NCI-H2196 treated with DMSO at 0.1 percent for 48 hours (cell line): ENCODE measurements around the gene TFAP2D.

Source experiments
- DNase-seq: peaks from one replicate; lab custom pipeline; 2025; ENCODE audit not compliant: unreplicated experiment; lab: John Stamatoyannopoulos, UW

The TFAP2D gene

DNA sequence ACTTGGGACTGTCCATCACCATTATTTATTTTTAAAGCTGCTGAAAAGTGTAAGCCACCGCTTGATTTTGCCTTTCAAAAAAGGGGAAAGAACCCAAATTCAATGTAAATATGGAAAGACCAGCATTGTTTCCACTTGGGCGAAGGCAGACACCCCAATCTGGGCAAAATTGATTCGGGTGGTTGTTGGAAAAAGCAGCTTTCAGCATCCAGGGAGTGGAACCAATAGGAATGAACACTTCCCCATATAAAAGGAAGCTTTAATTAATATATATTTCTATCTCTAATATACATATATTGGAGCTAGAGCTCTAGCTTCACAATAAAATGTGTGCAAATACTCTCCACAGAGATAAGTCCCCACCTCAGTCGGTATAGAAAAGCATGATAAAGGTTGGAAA is at the start of gene TFAP2D:
Gene TFAP2D (plus strand): TSS at position 301 of the 400 bp plus-strand sequence. CDS start 530 bp downstream, outside the sequence.
- no peak for DNase-seq

DNA sequence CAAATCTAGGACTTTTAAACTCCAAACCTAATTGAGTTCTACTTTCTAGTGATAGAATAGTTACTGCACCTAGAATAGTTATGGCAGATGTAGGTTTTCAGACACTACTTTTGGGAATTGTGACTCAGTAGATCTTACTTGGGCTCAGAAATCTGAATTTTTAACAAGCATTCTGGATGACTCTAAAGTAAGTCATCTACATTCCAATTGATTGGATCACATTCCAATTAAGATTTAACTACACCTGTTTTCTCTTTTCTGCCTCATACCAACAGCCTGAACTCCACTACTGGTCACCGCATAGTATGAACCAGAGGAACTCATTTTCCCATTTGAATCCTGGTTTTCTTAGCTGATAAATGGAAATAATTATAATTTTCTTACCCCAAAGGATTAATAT is 49.5 kb upstream of the TFAP2D start:
- DNase-seq, result no peak

DNA sequence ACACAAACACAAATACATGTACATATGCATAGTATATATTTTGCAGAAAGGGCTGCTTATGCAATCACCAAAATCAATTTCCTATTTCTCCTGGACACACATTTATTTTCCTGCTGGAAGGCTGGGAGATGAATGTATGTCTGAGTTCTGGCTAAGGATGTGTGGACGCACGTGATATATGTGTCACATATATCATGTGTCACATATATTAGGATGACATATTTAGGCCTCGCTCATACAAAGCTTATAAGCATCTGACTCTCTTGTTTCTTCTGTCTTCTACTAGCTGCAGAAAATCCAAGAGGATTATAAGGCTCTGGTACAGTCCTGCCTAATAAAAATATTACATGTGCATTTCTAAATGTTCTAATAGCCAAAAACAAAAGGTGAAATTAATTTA is 47.2 kb upstream of the TFAP2D start:
- no peak for DNase-seq

DNA sequence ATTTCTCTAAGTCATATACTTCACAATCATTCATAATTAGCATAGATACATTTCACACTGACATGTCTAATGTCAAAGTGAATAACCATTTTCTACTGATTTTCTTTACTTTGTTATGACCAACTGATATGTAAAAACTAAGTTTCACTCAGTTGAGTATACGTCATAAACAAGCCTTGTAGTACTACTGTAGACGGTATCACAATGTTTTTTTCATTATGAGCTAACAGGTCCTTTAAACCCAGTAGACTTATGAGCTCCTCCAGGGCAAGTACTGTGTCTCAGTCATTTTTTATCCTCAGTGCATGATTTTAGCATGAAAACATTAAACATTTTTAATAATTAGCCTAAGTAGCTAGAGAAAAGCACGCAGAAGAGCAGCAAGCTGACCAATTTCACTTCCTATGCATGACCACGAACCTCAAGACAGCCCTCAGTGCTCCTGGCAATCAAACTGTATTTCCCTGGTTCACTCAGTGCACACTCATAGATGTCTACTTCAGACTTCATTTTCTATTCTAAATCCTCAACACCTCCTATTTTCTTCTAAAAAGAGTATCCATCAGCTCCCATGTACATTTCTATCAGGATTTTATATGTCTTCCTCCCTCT is 32.0 kb upstream of the TFAP2D start:
- no peak for DNase-seq

DNA sequence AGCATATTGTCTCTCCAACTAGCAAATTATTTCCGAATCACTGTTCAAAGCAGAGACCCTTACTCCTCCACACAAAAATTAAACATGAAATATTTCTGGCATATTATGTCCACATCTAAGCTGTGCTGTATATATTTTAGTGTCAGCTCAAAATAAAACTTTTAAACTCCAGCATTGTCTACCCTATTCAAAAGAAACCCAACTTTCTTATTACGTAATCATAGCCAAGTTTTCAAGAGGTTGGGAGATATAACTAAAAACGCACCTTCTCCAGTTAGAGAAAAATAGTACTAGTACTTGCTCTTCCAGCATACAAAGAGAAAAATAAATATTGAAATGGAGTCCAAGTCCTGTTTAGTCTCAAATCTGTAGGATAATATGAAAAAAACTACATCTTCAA is 24.1 kb upstream of the TFAP2D start:
- no peak for DNase-seq

DNA sequence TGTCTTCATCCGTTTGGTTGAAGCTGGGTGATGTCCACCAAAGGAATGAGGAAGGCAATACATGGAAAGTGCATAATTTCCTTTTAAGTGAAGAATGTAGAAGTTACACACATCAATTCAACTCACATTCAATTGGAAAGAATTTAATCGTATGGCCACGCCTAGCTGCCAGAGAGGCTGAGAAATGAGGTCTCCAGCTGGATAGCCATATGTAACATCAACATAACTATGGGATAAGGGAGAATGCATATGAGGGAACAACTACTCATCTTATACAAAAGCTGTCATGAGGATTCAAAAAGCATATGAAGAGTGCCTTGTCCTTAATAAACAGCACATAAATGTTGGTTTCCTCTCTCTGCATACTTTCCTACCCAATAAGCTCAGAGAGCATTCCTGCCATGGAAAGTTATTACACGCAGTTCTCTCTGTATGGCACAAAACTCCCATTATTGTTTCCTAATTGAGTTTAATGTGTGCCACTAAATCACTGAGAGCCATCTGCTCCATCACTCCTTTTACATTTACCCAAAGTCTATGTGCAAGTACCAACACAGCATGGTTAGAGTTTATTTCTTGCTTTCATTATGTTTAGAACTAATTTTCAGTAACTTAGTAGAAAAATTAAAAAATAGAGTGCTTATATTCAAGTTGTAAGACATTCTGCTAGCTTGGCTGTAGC is 21.4 kb upstream of the TFAP2D start:
- no peak for DNase-seq

DNA sequence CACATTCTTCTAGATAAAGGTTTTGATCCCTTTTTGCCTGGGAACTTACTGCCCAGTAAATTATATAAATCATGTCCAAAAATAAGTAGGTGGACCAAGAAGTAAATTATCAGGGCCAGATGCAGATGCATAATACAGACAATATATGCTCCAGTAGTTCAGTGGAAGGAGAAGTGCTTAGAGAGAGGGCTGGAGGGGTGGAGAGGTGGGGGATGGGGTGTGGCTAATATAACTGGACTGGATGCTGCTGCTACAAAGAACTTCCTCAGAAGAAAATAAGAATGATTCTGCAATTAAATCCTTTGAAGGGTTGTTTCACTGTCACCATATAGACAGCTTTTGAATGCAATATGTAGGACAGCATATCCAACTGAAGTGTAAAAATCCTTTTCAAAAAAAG is 14.8 kb upstream of the TFAP2D start:
- DNase-seq, result no peak

DNA sequence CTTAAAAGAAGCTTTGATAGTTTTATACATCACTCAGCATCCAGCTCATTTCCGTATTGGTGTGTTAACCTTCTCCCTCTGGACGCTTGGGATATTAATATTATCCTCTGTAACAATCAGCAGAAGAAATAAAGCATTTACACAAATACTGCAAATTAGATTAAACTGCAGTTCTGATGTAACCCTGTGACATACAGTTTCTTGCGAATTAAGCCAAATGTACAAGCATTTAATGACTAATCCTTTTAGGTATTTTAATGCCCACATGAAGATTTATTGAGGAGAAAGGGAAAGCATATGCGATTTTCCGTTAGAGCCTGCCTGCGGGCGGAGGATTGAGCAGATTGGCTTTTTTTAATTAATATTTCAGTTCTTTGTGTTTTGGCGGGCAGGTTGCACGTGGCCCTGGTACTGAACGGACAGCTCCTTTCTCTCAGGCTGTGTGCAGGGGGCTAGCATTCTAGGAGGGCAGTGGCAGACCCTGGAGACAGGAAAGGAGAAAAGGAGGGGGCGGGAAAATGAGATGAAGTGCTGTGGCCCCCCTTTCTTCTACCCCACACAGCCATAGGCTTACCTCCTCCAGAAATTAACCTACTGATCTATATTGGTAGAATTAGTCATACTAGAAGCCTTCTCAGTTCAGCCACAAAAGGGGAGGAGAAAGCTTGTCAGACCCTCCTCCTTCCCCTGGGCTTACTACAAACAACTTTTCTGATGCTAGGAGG is 14.1 kb upstream of the TFAP2D start:
- DNase-seq, result no peak

DNA sequence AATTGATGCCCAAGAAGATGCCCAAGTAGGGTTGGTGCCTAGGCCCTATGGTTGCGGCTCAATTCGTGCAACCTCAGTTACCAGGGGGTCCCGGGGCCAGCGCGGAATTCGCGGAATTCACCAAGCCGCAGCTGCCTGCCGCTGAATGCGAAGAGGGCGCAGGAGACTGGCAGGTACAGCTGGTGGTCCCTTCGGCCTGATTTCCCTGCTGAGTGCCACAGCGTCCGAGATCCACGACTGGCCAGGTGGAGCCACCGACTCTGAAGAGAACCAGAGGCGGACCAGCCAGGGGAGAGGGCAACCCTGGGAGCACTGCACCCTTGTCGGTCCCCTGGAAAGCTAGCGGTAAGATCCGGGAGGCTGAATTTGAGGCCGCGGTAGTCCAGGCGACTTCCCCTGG is 6.8 kb upstream of the TFAP2D start:
- no peak for DNase-seq

DNA sequence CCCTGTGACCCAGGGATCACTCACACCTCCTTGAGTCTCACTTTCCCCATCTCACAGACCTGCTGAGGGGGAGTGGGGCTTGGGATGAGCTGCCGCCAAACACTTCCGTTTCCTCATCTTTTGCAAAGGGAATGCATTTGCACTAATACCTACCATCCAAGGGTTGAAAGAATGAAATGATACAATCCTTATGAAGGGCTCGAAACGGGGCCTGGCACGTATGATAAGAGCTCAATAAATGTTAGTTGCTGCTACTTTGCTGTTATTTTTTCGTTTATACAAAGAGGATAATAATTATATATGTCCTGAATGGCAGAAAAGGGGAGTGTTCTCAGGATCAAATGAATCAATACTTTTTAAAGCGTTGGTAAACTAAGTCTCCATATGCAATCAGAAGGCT is 6.1 kb upstream of the TFAP2D start:
- no peak for DNase-seq

DNA sequence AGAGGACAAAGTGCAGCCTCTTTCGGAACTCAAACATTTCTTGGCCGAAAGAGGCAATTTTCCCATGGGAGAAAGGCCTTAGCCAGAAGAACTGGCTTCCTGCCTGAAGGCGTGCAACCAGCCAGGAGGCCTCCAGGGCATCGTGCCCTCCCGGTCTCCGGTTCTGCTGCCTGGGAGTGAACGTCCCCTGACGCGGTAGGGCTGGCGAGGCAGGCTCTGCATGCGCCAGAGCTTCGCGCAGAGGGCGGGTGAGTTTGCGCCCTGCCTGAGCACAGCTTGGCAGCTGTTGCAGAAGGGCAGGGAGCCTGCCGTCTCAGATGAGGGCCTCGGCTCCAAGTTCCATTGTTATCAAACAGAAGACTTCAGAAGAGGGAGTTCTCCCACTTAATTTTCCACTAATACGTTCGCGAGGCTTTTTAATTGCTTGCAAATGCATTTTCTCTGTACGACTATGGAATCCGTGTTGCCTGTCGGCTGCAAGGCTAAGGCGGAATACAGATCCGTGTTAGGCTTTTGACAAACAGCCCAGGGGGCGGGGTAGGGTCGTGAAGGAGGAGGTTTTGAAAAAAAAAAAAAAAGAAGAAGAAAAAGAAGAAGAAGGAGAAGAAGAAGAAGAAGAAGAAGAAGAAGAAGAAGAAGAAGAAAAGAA is 5.5 kb upstream of the TFAP2D start:
- DNase-seq, result no peak

DNA sequence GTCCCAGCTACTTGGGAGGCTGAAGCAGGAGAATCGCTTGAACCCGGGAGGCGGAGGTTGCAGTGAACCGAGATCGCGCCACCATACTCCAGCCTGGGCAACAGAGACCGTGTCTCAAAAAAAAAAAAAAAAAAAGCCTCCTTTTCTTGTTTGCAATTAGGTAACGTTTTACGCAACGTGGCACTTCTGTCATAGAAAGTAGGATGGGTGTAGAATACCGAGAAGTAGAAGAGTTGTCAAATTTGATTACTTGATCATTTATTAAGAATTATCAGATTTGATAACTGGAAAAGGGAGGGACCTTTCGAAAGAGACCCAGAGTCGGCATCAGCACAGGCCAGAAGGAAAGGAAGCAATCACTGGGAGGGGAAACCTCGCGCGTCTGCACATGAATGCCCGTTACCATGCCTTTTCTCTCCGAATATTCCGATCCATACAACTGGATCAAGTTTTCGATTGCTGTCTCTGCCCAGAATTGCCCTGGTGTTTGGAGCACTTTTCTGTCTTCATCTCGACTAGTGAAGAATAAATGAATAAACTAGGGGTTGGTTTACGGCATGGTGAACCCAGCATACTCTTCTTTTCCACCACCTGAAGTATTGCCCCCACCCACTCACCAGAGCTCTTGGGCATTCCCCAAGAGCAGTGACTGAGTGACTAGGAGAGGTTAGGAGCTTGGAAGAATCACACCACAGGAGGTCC is 4.5 kb upstream of the TFAP2D start:
- no peak for DNase-seq

DNA sequence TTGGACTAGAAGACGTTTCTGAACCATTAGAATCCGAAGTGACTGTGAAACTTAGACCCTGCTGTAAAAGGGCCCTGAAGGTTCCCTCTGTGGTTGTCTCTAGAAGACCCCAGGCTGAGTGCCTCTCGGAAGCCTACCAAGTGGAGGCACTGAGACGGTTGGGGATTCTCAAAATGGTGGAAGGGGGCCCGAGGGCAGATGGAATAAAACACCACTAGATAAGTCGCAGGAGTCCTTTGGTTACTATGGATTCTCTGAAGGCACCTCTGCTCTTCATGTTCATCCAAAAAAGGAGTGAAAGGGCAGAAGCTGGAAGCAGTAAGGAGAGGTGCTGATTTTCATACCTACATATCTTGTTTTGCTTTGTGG is 4.0 kb upstream of the TFAP2D start:
- DNase-seq, result no peak

DNA sequence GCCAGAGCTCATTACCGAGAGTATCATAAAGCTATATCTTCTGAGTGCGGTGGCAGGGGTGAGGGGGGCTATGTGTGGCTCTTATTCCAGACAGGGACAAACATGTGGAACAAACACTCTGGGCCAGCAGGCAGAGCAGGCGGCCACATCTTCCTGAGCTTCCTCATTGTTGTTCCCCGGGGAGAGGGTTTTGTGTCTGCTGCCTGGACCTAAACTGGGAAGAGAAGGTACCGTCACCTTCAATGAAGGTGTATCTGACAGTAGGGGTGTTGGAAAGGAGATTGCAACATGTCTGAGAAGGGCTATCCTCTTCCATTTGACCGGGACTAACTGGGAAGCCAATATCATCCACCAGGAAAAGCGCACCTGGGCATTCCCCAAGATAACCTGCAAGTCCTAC is 1.6 kb upstream of the TFAP2D start:
- DNase-seq, result no peak

DNA sequence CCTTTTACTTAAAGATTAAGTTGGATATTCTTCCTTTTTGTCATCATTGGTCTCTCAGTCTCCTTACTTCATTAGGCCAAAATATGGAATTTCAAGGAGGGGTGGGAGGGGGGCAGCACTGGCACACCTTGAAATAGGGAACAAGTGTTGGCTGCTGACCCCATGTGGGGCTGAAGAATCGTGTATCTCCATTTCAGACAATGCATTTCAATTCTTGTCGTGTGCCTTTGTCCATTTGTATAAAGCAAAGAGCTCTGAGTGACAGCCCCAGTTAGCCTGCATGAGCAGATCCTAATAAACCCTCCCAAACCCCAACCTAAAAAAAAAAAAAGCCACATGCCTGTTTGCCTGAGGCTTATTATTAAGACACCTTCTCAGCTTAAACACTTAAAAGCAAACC is 1.0 kb upstream of the TFAP2D start:
- no peak for DNase-seq

DNA sequence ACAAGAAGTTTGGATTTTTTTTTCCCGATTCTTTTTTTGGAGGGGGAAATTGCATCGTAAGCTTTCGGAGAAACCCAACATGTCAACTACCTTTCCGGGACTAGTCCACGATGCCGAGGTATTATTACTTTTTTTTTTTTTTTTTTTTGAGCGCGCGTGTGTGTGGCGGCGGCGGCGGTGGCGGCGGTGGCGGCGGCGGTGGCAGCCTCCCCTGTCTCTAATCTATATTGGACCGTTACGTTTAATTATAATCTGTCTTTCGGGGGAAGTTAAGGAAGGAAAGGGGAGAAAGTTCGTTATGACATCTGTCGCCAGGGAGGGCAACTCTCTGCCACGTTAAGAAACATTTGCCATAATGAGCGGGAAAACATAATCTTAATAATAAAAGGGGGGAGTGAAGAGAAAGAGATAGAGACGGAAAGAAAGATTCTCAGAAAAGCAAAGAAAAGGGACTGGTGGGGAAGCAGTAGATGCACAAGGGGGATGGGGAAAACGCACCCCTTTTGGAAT is 706 bp downstream of the TFAP2D start:
- no peak for DNase-seq

DNA sequence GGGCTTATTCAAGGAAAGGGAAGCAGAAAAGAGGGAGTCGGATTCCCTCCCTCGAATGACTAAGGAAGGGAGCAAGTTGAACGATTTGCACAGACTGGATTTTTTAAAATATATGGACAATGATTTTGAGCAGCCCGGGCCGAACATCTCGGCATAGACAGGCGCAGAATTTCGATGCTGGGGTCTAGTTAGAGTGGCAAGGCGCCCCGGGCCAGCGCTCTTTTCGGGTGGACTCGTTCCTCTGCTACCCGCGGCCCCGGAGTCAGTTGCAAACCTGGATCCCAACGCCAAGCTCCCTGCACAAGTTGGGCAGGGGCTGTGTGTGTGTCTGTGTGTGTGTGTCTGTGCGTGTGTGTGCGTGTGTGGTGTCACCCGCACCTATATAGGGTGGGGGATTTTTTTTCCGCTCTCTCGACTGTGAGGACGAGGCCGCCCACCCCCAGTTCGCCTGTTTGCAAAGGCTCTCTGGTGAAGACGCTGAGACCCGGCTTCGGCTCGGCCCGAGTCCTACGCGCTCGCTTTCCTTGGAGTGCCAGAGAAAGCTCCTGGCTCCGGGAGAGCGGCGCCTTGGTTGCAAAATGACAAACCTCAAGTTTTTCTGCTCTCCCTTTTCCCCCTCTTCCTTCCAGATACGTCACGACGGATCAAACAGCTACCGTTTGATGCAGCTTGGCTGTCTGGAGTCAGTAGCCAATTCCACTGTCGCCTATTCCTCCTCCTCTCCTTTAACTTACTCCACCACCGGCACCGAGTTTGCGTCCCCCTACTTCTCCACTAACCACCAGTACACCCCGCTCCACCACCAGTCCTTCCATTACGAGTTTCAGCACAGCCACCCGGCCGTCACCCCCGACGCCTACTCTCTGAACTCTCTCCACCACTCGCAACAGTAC is 1.4 kb downstream of the TFAP2D start:
- DNase-seq, result no peak

DNA sequence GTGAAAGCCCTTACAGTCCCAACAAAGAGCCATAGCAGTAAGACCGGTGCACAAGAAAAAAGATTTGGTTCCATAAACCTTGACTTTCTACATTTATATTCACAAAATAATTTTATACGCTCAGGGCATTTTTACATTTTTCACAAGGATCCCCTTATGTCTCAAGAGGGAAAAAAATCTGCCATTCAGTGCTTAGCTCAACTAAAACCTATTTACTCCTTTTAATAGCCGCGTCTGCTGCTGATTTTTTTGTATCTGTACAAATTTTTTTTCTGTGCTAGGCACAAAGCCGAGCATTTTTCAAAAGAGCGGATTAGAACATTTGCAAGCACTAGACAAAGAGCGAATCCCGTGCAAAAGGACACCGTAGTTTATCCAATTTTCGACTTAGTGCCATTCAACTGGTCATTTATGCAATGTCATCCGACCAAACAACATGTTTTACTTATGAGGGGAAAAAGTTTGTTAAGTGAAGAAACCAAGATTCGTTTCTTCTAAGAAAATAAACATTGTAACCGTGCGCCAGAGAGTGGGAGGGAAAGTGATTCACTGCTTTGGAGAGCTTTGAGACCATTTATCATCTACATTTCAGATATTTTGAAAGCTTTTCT is 3.7 kb downstream of the TFAP2D start:
- no peak for DNase-seq

DNA sequence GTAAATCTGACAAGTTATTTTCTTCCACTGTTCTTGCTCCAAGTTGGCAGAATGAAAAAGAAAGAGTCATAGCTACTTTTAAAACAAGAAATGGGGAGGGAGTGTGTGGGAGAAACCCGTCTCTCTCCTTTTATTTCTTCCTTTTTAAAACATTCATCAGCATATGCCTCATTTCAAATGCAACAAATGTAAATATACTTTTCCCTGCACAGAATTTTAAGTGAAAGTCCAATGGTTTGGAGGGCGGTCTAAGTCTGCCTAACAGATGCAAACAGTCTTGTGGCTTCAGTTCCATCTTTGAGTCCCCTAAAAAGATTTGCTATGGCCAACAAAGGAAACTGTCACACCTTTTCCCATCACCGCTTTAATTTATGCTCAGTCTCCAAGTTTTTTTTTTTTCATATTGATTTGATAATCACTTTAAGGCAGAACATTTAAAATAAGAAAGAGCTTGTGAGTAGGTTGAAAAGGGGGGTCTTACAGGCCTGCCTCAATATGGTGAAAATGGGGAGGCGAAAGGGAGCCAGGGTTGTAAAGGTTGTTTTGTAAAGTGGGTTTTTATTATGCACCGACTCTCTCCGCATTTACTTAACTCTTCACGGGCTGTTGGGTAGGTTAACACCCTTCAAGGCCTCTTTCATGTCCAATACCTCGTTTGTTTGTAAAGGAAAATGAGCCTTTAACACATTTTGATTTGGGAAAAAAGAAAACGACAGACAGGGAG is 4.6 kb downstream of the TFAP2D start:
- DNase-seq, result no peak
